ENCODE measurements around the gene SLC13A3. TPM values are rescaled to one million over a fixed set of nuclear protein-coding genes. Genes with fewer than 3 reads are reported as not detected.

The SLC13A3 gene
- total RNA-seq, 1 donor, result 0.10 TPM

DNA sequence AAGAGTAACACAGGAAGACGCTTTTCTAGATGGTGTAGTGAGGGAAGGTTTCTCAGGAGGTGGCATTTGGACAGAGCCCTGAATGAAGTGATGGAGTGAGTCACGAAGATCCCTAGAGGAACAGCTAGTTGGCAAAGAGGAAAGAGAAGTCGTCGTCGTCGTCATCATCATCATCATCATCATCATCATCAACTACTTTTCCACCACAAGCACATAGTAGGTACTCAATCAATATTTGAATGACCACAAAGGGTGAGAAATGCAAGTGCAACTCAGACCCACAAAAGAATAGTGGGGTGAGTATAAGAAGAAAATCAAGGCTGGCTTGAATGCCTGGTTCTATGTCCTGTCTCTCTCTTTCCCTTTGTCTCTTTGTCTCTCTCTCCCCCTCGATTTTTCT lies 72.5 kb downstream of the SLC13A3 start:
- Histone ChIP-seq H3K27me3 (ENCODE audit: insufficient read depth, low read length) (no peaks in the 10 kb centered on the region), H3K4me1 (ENCODE audit: insufficient read depth, low read length) (no peaks in the 10 kb centered on the region), H3K4me3 (ENCODE audit: low read length) (no peak overlapping the region), H3K9me3 (ENCODE audit: low read depth, low read length) (no peaks in the 10 kb centered on the region)

GRCh38 chr20:46576774-46577395 lies 74.4 kb downstream of the SLC13A3 start:
- H3K4me1 ChIP-seq (ENCODE audit: insufficient read depth, low read length), result no peaks in the 10 kb centered on the region
- no peaks in the 10 kb centered on the region for H3K27me3 ChIP-seq (ENCODE audit: insufficient read depth, low read length)
- H3K4me3 ChIP-seq (ENCODE audit: low read length), result no peak overlapping the region
- no peaks in the 10 kb centered on the region for H3K9me3 ChIP-seq (ENCODE audit: low read depth, low read length)

- Histone ChIP-seq H3K9me3 (ENCODE audit: low read depth, low read length) (no peaks in the 10 kb centered on the region), H3K4me1 (ENCODE audit: insufficient read depth, low read length) (no peaks in the 10 kb centered on the region), H3K27me3 (ENCODE audit: insufficient read depth, low read length) (no peaks in the 10 kb centered on the region), H3K4me3 (ENCODE audit: low read length) (no peak overlapping the region)
Observed at GRCh38 chr20:46575937-46576461, 75.3 kb downstream of the SLC13A3 start.

GRCh38 chr20:46575394-46575793 lies 75.9 kb downstream of the SLC13A3 start:
- H3K4me1 ChIP-seq (ENCODE audit: insufficient read depth, low read length), result no peaks in the 10 kb centered on the region
- no peaks in the 10 kb centered on the region for H3K9me3 ChIP-seq (ENCODE audit: low read depth, low read length)
- H3K4me3 ChIP-seq (ENCODE audit: low read length), result no peak overlapping the region
- H3K27me3 ChIP-seq (ENCODE audit: insufficient read depth, low read length), result no peaks in the 10 kb centered on the region

DNA sequence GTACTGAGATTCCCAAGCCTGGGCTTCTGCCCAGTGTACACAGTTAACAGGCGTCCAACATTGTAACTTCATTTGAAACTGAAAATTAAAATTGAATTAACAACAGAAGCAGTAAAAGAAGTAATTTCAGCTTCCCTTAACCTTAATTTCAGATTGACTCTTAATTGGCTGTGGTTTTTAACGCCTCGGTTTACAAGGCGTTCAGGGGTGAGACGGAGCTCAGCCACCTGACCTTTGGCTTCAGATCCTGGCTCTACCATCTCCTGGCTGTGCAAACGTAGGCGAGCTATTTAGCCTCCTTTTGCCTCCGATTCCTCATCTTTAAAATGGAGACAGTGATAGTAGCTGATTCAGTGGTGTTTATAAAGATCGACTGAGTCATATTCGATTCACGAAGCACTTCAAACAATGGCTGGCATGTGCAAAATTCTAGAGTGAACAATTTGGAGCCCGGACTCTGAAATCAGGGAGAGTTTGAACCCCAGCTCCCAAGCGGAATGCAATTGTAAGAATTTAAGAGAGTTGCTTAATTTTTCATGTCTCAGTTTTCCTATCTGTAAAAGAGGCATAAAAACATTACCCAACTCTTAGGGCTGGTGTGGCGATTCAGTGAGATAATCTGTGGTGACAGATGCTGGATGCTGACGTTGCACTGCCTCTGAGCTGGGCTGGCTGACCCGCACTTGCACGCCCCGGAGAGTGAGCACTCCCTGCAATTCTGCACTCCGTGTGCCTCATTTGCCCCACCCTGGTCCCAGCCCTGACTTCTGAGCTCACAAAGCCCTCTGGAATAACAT lies 77.3 kb downstream of the SLC13A3 start:
- Histone ChIP-seq H3K27me3 (ENCODE audit: insufficient read depth, low read length) (no peaks in the 10 kb centered on the region), H3K4me3 (ENCODE audit: low read length) (no peak overlapping the region), H3K9me3 (ENCODE audit: low read depth, low read length) (no peaks in the 10 kb centered on the region), H3K4me1 (ENCODE audit: insufficient read depth, low read length) (no peaks in the 10 kb centered on the region)

DNA sequence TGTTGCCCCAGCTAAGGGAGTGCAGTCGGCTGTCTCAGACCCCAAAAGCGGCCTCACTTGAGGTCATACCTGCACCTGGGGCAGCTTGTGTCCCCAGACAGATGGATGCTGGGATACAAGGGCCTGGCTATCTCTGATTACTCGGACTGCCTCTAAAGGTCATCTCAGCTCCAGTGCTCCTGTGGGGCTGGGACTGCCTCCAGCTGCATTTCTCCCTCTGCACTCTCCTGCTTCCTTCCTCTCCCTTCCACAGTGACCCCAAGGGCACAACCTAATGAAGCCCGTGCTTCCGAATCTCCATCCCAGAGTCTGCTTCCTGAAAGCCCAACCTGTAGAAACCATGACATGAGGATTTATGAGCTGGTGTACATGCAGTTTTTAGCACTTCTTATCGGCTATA lies 78.0 kb downstream of the SLC13A3 start:
- Histone ChIP-seq H3K4me1 (ENCODE audit: insufficient read depth, low read length) (no peaks in the 10 kb centered on the region), H3K9me3 (ENCODE audit: low read depth, low read length) (no peaks in the 10 kb centered on the region), H3K4me3 (ENCODE audit: low read length) (no peak overlapping the region), H3K27me3 (ENCODE audit: insufficient read depth, low read length) (no peaks in the 10 kb centered on the region)

- no peaks in the 10 kb centered on the region for H3K9me3 ChIP-seq (ENCODE audit: low read depth, low read length)
- no peaks in the 10 kb centered on the region for H3K4me1 ChIP-seq (ENCODE audit: insufficient read depth, low read length)
- no peak overlapping the region for H3K4me3 ChIP-seq (ENCODE audit: low read length)
- no peaks in the 10 kb centered on the region for H3K27me3 ChIP-seq (ENCODE audit: insufficient read depth, low read length)
Observed at GRCh38 chr20:46572790-46573189, 78.5 kb downstream of the SLC13A3 start.

- Histone ChIP-seq H3K9me3 (ENCODE audit: low read depth, low read length) (no peaks in the 10 kb centered on the region), H3K4me3 (ENCODE audit: low read length) (no peak overlapping the region), H3K27me3 (ENCODE audit: insufficient read depth, low read length) (no peaks in the 10 kb centered on the region), H3K4me1 (ENCODE audit: insufficient read depth, low read length) (no peaks in the 10 kb centered on the region)
Observed at GRCh38 chr20:46572153-46572552, 79.1 kb downstream of the SLC13A3 start.

DNA sequence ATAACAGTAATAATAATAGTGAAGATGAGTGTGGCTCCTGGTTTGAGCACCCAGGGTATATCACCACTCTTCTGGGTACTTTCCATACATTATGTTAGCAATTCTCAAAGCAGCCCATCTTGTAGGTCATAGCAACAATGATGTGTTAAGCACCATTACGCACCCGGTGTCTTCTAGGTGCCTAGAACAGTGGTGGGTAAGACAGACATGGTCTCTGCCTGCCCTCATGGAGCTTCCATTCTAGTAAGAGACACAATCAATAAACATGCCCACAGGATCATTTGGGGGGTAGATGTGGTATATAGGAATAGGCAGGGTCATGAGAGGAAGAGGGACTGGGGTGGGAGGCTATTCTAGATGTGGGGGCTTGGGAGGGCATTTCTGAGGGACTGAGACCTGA lies 79.8 kb downstream of the SLC13A3 start:
- Histone ChIP-seq H3K27me3 (ENCODE audit: insufficient read depth, low read length) (no peaks in the 10 kb centered on the region), H3K9me3 (ENCODE audit: low read depth, low read length) (no peaks in the 10 kb centered on the region), H3K4me1 (ENCODE audit: insufficient read depth, low read length) (no peaks in the 10 kb centered on the region), H3K4me3 (ENCODE audit: low read length) (no peak overlapping the region)

DNA sequence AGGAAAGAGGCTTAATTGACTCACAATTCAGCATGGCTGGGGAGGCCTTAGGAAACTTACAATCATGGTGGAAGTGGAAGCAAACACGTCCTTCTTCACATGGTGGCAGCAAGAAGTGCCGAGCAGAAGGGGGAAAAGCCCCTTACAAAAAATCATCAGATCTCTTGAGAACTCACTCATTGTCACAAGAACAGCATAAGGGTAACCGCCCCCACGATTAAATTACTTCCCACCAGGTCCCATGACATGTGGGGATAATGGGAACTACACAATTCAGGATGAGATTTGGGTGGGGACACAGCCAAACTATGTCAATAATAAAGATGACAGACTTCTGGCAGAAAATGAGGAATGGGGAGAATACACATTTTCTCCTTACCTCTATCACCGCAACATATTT lies 80.3 kb downstream of the SLC13A3 start:
- no peaks in the 10 kb centered on the region for H3K9me3 ChIP-seq (ENCODE audit: low read depth, low read length)
- H3K4me3 ChIP-seq (ENCODE audit: low read length), result no peak overlapping the region
- no peaks in the 10 kb centered on the region for H3K27me3 ChIP-seq (ENCODE audit: insufficient read depth, low read length)
- H3K4me1 ChIP-seq (ENCODE audit: insufficient read depth, low read length), result no peaks in the 10 kb centered on the region

DNA sequence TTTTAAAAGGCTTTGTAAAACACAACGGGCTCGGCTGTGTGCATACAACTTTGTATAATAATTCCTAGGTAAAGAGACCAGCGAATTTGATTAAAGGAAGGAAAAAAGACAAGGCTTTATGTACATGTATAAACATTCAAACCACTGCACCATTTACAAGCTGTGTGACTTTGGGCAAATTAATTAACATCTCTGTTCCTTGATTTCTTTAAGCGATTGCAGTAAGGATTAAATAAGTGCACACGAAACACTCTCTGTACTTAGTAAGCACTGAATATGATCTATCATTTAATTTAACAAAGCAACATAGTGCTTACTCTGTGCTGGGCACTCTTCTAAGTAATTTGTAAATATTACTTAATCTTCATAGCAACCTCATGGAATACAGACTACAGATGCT lies 81.3 kb downstream of the SLC13A3 start:
- H3K4me1 ChIP-seq (ENCODE audit: insufficient read depth, low read length), result no peaks in the 10 kb centered on the region
- H3K4me3 ChIP-seq (ENCODE audit: low read length), result no peak overlapping the region
- no peaks in the 10 kb centered on the region for H3K27me3 ChIP-seq (ENCODE audit: insufficient read depth, low read length)
- H3K9me3 ChIP-seq (ENCODE audit: low read depth, low read length), result no peaks in the 10 kb centered on the region

DNA sequence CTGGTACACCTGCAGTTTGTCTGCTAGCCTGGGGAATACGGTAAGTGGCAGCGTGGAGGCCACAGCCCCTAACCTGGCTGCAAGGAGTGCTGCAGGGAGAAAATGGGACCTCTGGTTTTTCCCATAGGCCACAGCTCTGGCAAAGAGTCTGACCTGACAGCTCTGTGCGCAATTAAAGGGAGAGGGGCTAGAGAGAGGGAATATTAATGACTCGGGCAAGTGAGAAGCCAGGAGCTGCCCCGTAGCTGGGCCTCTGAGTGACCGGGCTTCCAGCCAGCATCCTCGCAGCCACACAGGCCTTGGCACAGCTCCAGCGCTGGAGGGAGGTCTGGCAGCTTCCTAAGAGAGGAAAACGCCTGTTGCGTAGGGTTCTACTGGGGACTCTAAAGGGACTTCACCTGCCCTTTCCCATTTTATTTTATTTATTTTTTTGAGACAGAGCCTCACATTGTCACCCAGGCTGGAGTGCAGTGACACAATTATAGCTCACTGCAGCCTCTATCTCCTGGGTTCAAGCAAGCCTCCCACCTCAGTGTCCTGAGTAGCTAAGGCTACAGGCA lies 82.6 kb downstream of the SLC13A3 start:
- no peaks in the 10 kb centered on the region for H3K9me3 ChIP-seq (ENCODE audit: low read depth, low read length)

GRCh38 chr20:46566125-46566524 lies 85.1 kb downstream of the SLC13A3 start:
- Histone ChIP-seq H3K9me3 (ENCODE audit: low read depth, low read length) (no peaks in the 10 kb centered on the region), H3K4me1 (ENCODE audit: insufficient read depth, low read length) (peaks cover 8% of the 10 kb centered on the region), H3K4me3 (ENCODE audit: low read length) (no peak overlapping the region), H3K27me3 (ENCODE audit: insufficient read depth, low read length) (no peaks in the 10 kb centered on the region)

More for the DNA sequence above, 82.6 kb downstream of the SLC13A3 start:
- Histone ChIP-seq H3K27me3 (ENCODE audit: insufficient read depth, low read length) (no peaks in the 10 kb centered on the region), H3K4me3 (ENCODE audit: low read length) (no peak overlapping the region), H3K4me1 (ENCODE audit: insufficient read depth, low read length) (no peaks in the 10 kb centered on the region)

DNA sequence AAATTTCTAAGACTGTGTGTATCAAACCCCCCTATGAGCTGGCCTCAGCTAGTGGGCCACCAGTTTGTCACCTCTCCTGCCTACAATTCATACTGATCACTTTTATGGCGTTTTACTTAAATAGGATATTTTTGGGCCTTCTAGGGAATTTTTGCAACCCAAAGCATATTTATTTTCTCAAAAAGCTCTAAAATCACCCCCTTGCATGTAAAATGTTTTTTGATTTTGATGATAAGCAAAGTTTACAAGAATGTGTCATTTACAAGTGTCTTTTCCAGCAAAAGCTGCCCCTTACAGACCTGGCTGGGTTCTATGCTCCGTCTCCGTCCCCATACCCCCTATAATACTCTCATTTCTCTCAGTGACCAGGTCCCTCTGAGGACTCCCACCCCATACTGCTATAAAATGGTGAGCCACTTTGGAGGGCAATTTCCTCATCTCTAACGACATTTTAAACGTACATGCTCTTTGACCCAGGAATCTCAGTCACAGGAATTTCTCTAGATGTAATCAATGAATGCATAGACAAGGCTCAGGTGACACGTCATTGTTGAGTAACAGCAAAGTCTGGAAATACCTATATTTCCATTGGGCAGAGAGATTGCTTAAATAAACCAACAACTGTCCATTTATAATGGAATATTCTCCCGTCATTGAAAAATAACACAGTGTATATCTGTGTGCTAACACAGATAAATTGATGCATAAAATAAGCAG lies 86.9 kb downstream of the SLC13A3 start:
- Histone ChIP-seq H3K4me1 (ENCODE audit: insufficient read depth, low read length) (peaks cover 8% of the 10 kb centered on the region), H3K4me3 (ENCODE audit: low read length) (no peak overlapping the region), H3K9me3 (ENCODE audit: low read depth, low read length) (no peaks in the 10 kb centered on the region), H3K27me3 (ENCODE audit: insufficient read depth, low read length) (no peaks in the 10 kb centered on the region)

- Histone ChIP-seq H3K4me3 (ENCODE audit: low read length) (no peak overlapping the region), H3K27me3 (ENCODE audit: insufficient read depth, low read length) (no peaks in the 10 kb centered on the region), H3K4me1 (ENCODE audit: insufficient read depth, low read length) (peaks cover 8% of the 10 kb centered on the region), H3K9me3 (ENCODE audit: low read depth, low read length) (no peaks in the 10 kb centered on the region)
Observed at GRCh38 chr20:46563860-46564221, 87.4 kb downstream of the SLC13A3 start.

All from mononuclear cell (primary cell).